Endothelial cell (in vitro differentiated cells): ENCODE results near the gene SENP3. TPM values are rescaled to one million over a fixed set of nuclear protein-coding genes. Genes with fewer than 3 reads are reported as not detected.

ENCODE experiments used
- DNase-seq: peaks from one replicate; pipeline ENCODE4 v3.0.0; 2021; ENCODE audit warnings: low spot score
- H3K27ac Mint-ChIP-seq: one replicate; pipeline ENCODE4 v1.8.0; 2021; ENCODE audit warnings: mixed read lengths, inconsistent platforms; ENCODE audit not compliant: unreplicated experiment
- H3K27me3 Mint-ChIP-seq: one replicate; pipeline ENCODE4 v1.8.0; 2021; ENCODE audit warnings: mild to moderate bottlenecking, moderate library complexity, mixed read lengths, inconsistent platforms; ENCODE audit not compliant: unreplicated experiment
- H3K36me3 Mint-ChIP-seq: one replicate; pipeline ENCODE4 v1.8.0; 2021; ENCODE audit warnings: mild to moderate bottlenecking, low read depth, mixed read lengths, inconsistent platforms; ENCODE audit not compliant: unreplicated experiment
- H3K4me1 Mint-ChIP-seq: one replicate; pipeline ENCODE4 v1.8.0; 2021; ENCODE audit warnings: mild to moderate bottlenecking, mixed read lengths, inconsistent platforms; ENCODE audit not compliant: unreplicated experiment
- H3K4me3 Mint-ChIP-seq: one replicate; pipeline ENCODE4 v1.8.0; 2021; ENCODE audit warnings: mild to moderate bottlenecking, mixed read lengths, inconsistent platforms; ENCODE audit not compliant: unreplicated experiment
- H3K9me3 Mint-ChIP-seq: one replicate; pipeline ENCODE4 v1.8.0; 2021; ENCODE audit warnings: mixed read lengths, inconsistent platforms; ENCODE audit not compliant: unreplicated experiment
- total RNA-seq: library from RNA; stranded (reverse); fragmentation: NEBNext Ultra II Directional; extraction: Animal tissue kit (Norgen Biotek cat#: 25700); gene quantifications from one replicate; pipeline ENCODE4 v1.2.1, GENCODE V29; 2021; ENCODE audit not compliant: unreplicated experiment
- TF ChIP-seq, protein P1 (sequence below): fragments of 200-600 bp; sonication (generic); IDR thresholded peaks from one replicate; pipeline ENCODE4 v1.5.0; 2021; ENCODE audit warnings: antibody characterized with exemption; ENCODE audit not compliant: unreplicated experiment

Gene SENP3
- total RNA-seq, 1 donor from 2014 or later: 57.8 TPM

DNA sequence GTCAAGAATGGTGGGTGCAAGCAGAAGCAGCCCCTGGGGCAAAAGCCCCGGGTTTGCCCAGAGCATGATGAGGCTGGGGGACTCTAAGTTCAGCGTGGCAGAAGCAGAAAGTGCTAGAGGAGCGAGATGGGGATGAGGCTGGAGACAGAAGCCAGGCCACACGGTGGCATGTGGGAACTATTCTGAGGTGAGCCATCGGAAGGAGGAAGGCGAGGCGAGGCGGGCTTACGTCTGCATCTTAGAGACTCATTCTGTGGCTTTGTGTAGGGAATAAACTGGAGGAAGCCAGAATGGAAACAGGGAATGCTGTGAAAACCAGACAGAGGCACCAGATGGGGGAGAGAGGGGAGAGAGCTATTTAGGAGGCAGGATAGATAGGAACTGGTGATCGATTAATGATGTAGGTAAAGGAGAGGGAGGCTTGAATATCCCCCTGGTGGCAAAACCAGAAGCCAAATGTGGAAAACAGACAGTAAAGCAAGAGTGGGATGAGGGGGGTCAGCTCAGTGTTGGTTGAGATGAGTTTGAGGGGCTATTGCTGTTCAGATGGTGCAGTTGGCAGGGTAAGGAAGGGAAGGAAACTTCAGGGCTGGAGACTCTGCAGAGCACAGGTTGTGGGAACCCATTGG, 6.3 kb upstream of the SENP3 start:
- H3K27ac Mint-ChIP-seq: peak overlapping the region; percentile 48

DNA sequence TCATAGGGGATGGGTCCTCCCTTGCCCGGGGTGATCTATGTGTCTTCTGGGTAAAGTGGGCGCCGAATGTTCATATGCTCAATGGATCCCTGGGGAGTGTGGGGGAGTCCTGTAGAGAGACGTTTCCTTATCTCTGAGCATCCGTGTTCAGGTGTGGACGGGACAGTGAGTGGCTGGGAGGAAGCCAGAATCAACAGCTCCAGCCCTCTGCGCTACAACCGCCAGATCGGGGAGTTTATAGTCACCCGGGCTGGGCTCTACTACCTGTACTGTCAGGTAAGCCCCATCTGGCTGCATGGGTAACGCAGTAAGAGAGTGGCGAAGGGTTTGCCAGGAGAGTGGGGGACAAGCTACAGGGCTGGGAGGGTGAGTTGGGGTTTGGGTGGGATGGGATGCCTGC, 5.1 kb upstream of the SENP3 start:
- H3K4me3 Mint-ChIP-seq: no peak overlapping the region
- H3K27me3 Mint-ChIP-seq: peaks cover 13% of the 10 kb centered on the region
- H3K9me3 Mint-ChIP-seq: no peaks in the 10 kb centered on the region
- DNase-seq: no peak
- no peak overlapping the region for H3K27ac Mint-ChIP-seq
- TF ChIP-seq, protein P1, sequence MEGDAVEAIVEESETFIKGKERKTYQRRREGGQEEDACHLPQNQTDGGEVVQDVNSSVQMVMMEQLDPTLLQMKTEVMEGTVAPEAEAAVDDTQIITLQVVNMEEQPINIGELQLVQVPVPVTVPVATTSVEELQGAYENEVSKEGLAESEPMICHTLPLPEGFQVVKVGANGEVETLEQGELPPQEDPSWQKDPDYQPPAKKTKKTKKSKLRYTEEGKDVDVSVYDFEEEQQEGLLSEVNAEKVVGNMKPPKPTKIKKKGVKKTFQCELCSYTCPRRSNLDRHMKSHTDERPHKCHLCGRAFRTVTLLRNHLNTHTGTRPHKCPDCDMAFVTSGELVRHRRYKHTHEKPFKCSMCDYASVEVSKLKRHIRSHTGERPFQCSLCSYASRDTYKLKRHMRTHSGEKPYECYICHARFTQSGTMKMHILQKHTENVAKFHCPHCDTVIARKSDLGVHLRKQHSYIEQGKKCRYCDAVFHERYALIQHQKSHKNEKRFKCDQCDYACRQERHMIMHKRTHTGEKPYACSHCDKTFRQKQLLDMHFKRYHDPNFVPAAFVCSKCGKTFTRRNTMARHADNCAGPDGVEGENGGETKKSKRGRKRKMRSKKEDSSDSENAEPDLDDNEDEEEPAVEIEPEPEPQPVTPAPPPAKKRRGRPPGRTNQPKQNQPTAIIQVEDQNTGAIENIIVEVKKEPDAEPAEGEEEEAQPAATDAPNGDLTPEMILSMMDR: no peak
- no peaks in the 10 kb centered on the region for H3K36me3 Mint-ChIP-seq
- H3K4me1 Mint-ChIP-seq: peaks cover 38% of the 10 kb centered on the region

More for the DNA sequence above, 6.3 kb upstream of the SENP3 start:
- Mint-ChIP-seq H3K4me1 (peaks cover 31% of the 10 kb centered on the region), H3K9me3 (no peaks in the 10 kb centered on the region), H3K4me3 (peak overlapping the region; percentile 47), H3K27me3 (peaks cover 10% of the 10 kb centered on the region), H3K36me3 (peaks cover 3% of the 10 kb centered on the region)
- TF ChIP-seq, protein P1: no peak
- no peak for DNase-seq

DNA sequence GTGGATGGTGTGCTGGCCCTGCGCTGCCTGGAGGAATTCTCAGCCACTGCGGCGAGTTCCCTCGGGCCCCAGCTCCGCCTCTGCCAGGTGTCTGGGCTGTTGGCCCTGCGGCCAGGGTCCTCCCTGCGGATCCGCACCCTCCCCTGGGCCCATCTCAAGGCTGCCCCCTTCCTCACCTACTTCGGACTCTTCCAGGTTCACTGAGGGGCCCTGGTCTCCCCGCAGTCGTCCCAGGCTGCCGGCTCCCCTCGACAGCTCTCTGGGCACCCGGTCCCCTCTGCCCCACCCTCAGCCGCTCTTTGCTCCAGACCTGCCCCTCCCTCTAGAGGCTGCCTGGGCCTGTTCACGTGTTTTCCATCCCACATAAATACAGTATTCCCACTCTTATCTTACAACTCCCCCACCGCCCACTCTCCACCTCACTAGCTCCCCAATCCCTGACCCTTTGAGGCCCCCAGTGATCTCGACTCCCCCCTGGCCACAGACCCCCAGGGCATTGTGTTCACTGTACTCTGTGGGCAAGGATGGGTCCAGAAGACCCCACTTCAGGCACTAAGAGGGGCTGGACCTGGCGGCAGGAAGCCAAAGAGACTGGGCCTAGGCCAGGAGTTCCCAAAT, 4.5 kb upstream of the SENP3 start:
- Mint-ChIP-seq H3K36me3 (no peaks in the 10 kb centered on the region), H3K4me3 (peak overlapping the region; percentile 67), H3K27me3 (peaks cover 13% of the 10 kb centered on the region), H3K4me1 (peaks cover 38% of the 10 kb centered on the region), H3K9me3 (no peaks in the 10 kb centered on the region), H3K27ac (no peak overlapping the region)
- no peak for DNase-seq
- TF ChIP-seq, protein P1: no peak

DNA sequence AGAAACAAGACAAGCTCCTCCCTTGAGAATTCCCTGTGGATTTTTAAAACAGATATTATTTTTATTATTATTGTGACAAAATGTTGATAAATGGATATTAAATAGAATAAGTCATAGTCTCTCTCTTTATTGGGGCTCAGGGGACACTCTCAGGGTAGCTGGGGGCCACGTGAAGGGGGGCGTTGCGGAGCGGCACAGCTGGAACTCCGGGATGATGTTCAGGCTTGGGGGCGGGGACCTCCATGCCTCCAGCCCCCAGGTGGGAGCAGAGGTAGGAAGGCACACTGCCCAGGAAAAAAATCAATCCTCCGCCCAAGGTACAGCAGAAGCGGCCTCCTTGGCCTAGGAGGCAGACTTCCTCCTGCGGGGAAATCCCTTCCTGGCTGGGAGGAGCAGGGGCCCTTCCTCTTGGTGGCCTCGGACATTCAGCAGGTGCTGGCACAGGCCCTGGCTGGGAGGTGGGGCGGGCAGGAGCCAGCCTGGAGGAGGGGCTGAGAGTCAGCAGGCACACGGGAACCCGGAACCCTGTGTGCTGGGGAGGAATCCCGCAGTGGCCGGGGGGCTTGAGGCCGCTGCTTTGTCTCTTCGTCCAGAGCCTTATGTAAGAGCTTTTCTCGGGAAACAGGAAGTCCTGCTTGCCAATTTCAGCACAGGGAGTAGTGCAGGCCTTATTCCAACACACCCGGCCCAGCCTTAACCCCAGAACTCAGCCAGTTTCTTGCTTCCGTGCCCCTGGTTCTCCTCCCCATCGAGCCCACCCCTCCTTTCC, 3.8 kb upstream of the SENP3 start:
- TF ChIP-seq, protein P1: no peak
- peak; percentile 66 for DNase-seq
- Mint-ChIP-seq H3K27me3 (peaks cover 11% of the 10 kb centered on the region), H3K9me3 (no peaks in the 10 kb centered on the region), H3K4me3 (peak overlapping the region; percentile 69), H3K4me1 (peaks cover 38% of the 10 kb centered on the region), H3K36me3 (peaks cover 6% of the 10 kb centered on the region), H3K27ac (peak overlapping the region; percentile 92)
